Measurements from ENCODE around the gene CD274. TPM values are rescaled to one million over a fixed set of nuclear protein-coding genes. Genes with fewer than 3 reads are reported as not detected.

CD274 gene
- total RNA-seq, 1 experiment from 2014 or later = not detected

DNA sequence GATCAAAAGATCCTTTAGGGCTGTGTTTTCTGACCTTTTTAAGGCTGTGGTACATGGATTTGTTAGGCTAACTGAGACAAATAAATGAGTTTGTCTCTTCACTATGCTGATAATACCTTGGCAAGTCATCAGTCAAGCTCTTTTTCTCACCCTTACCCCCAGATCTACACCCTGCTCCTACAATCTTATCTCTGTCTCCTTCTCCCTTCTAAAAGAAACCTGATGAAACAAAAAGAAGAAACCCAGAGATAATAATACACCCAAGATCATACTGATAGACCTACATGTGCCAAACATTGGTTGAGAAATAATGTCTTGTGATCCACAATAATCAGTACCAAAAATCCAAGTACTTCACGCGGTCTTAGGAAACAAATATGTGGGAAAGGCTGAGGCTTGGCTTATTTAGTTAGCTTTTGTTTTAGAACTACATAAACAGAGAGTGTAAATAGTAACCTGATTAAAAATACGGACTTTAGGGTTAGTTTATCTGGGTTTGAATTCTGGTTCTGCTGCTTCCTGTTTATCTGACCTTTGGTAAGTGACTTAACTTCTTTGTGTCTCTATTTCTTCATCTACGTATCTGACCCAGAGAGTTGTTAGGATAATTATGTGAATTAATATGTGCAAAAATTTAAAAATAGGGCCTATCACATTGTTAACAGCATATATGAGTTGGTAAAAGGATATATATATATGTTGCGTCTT is 35.2 kb downstream of the CD274 start:
- no peak overlapping the region for H2AFZ ChIP-seq (ENCODE audit: low read length)
- no peak overlapping the region for H3K4ac ChIP-seq (ENCODE audit: low read depth, low read length)
- H2AK5ac ChIP-seq (ENCODE audit: insufficient read length, low read length) = no peak overlapping the region
- H3K14ac ChIP-seq (ENCODE audit: insufficient read depth, low read length) = no peak overlapping the region
- H3K79me1 ChIP-seq (ENCODE audit: insufficient read depth, low read depth, low read length, poor library complexity, severe bottlenecking) = no peaks in the 10 kb centered on the region
- Mint-ChIP-seq H3K9me3 (no peaks in the 10 kb centered on the region), H3K4me3 (no peak overlapping the region), H3K36me3 (ENCODE audit: insufficient read depth in 1 of 3, low read depth in 3 of 3) (no peaks in the 10 kb centered on the region), H3K4me1 (peaks cover 21 to 22% of the 10 kb centered on the region in 2 experiments), H3K27ac (no peak overlapping the region), H3K27me3 (ENCODE audit: low read depth) (0 out of 2 replicates have a peak, but pooled peaks cover 1% of the 10 kb centered on the region)
- no peak for DNase-seq
- no peaks in the 10 kb centered on the region for H3K9me3 ChIP-seq (ENCODE audit: control insufficient read depth, low read depth, low read length)
- no peaks in the 10 kb centered on the region for H4K20me1 ChIP-seq (ENCODE audit: control insufficient read depth, insufficient read depth, insufficient read length)
- H3K23me2 ChIP-seq (ENCODE audit: insufficient read length, low read depth, low read length, poor library complexity, severe bottlenecking) = no peaks in the 10 kb centered on the region
- H2BK12ac ChIP-seq (ENCODE audit: insufficient read length, low read depth, low read length) = no peak overlapping the region
- H3K18ac ChIP-seq (ENCODE audit: insufficient read length, low read depth, low read length) = no peak overlapping the region
- no peaks in the 10 kb centered on the region for H3K79me2 ChIP-seq (ENCODE audit: insufficient read depth, low read length)
- H2BK15ac ChIP-seq (ENCODE audit: low read depth, low read length) = no peak overlapping the region
- H3K56ac ChIP-seq (ENCODE audit: insufficient read length, low read depth, low read length) = no peak overlapping the region
- no peak overlapping the region for H3K27ac ChIP-seq (ENCODE audit: insufficient read length, low read depth, low read length)
- H2BK5ac ChIP-seq (ENCODE audit: insufficient read length, low read length) = no peak overlapping the region
- no peak overlapping the region for H3K23ac ChIP-seq (ENCODE audit: insufficient read length, low read depth, low read length)
- no CpG with 5 or more reads among the region's 5 CpGs for WGBS (ENCODE audit: extremely low coverage, insufficient read length, low lambda C conversion rate)
- H3K9ac ChIP-seq (ENCODE audit: extremely low read depth, insufficient read length, low read length) = no peak overlapping the region
- no peak overlapping the region for H4K8ac ChIP-seq (replicated peaks; ENCODE audit: insufficient read length, low read depth, low read length)
- TF ChIP-seq, protein P1, sequence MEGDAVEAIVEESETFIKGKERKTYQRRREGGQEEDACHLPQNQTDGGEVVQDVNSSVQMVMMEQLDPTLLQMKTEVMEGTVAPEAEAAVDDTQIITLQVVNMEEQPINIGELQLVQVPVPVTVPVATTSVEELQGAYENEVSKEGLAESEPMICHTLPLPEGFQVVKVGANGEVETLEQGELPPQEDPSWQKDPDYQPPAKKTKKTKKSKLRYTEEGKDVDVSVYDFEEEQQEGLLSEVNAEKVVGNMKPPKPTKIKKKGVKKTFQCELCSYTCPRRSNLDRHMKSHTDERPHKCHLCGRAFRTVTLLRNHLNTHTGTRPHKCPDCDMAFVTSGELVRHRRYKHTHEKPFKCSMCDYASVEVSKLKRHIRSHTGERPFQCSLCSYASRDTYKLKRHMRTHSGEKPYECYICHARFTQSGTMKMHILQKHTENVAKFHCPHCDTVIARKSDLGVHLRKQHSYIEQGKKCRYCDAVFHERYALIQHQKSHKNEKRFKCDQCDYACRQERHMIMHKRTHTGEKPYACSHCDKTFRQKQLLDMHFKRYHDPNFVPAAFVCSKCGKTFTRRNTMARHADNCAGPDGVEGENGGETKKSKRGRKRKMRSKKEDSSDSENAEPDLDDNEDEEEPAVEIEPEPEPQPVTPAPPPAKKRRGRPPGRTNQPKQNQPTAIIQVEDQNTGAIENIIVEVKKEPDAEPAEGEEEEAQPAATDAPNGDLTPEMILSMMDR (conservative IDR thresholded peaks at IDR 0.05) = no peak
- H4K91ac ChIP-seq (ENCODE audit: insufficient read length, low read depth, low read length) = no peak overlapping the region
- no peaks in the 10 kb centered on the region for H3K4me1 ChIP-seq (ENCODE audit: insufficient read depth, low read length)
- H4K5ac ChIP-seq (ENCODE audit: insufficient read length, low read depth, low read length) = no peak overlapping the region
- H3K27me3 ChIP-seq (ENCODE audit: insufficient read depth, low read length) = no peaks in the 10 kb centered on the region
- no peak overlapping the region for H2BK20ac ChIP-seq (ENCODE audit: low read depth, low read length, poor library complexity, severe bottlenecking)
- no peak overlapping the region for H3K4me2 ChIP-seq (ENCODE audit: insufficient read depth, insufficient read length, low read length)
- no peak overlapping the region for H2BK120ac ChIP-seq (ENCODE audit: low read depth, low read length, poor library complexity, severe bottlenecking)
- H3T11ph ChIP-seq (ENCODE audit: low read length) = no peak overlapping the region

Data from H9 (cell line).